ENCODE measurements around the gene DLG5.

The DLG5 gene

GRCh38 chr10:77926566-77927401, at the start of gene DLG5:
DLG5 (minus strand) TSS chr10:77926755; CDS start chr10:77926520, 235 bp downstream.
- no peak for DNase-seq (ENCODE audit: low read depth in 3 of 3, low spot score in 1 of 3)

GRCh38 chr10:77975086-77975666, 48.6 kb upstream of the DLG5 start:
- no peak for DNase-seq (ENCODE audit: low read depth in 3 of 3, low spot score in 1 of 3)

- DNase-seq (ENCODE audit: low read depth in 3 of 3, low spot score in 1 of 3), result no peak
These were observed 48.0 kb upstream of the DLG5 start for GRCh38 chr10:77974396-77975074.

GRCh38 chr10:77973276-77973675, 46.7 kb upstream of the DLG5 start:
- DNase-seq (ENCODE audit: low read depth in 3 of 3, low spot score in 1 of 3), result no peak

- no peak for DNase-seq (ENCODE audit: low read depth in 3 of 3, low spot score in 1 of 3)
These were observed 45.6 kb upstream of the DLG5 start for GRCh38 chr10:77972148-77972547.

- no peak for DNase-seq (ENCODE audit: low read depth in 3 of 3, low spot score in 1 of 3)
These were observed 45.2 kb upstream of the DLG5 start for GRCh38 chr10:77971804-77972144.

GRCh38 chr10:77970869-77971803, 44.6 kb upstream of the DLG5 start:
- no peak for DNase-seq (ENCODE audit: low read depth in 3 of 3, low spot score in 1 of 3)

- no peak for DNase-seq (ENCODE audit: low read depth in 3 of 3, low spot score in 1 of 3)
These were observed 42.6 kb upstream of the DLG5 start for GRCh38 chr10:77969114-77969513.

- DNase-seq (ENCODE audit: low read depth in 3 of 3, low spot score in 1 of 3), result no peak
These were observed 41.1 kb upstream of the DLG5 start for GRCh38 chr10:77967611-77968022.

- DNase-seq (ENCODE audit: low read depth in 3 of 3, low spot score in 1 of 3), result no peak
These were observed 38.7 kb upstream of the DLG5 start for GRCh38 chr10:77965294-77965693.

- no peak for DNase-seq (ENCODE audit: low read depth in 3 of 3, low spot score in 1 of 3)
These were observed 38.3 kb upstream of the DLG5 start for GRCh38 chr10:77964811-77965210.

GRCh38 chr10:77963901-77964300, 37.3 kb upstream of the DLG5 start:
- DNase-seq (ENCODE audit: low read depth in 3 of 3, low spot score in 1 of 3), result no peak

GRCh38 chr10:77962350-77963146, 36.0 kb upstream of the DLG5 start:
- no peak for DNase-seq (ENCODE audit: low read depth in 3 of 3, low spot score in 1 of 3)

GRCh38 chr10:77961668-77962067, 35.1 kb upstream of the DLG5 start:
- DNase-seq (ENCODE audit: low read depth in 3 of 3, low spot score in 1 of 3), result no peak

- no peak for DNase-seq (ENCODE audit: low read depth in 3 of 3, low spot score in 1 of 3)
These were observed 34.3 kb upstream of the DLG5 start for GRCh38 chr10:77960829-77961329.

- DNase-seq (ENCODE audit: low read depth in 3 of 3, low spot score in 1 of 3), result no peak
These were observed 33.4 kb upstream of the DLG5 start for GRCh38 chr10:77959887-77960455.

GRCh38 chr10:77959384-77959783, 32.8 kb upstream of the DLG5 start:
- DNase-seq (ENCODE audit: low read depth in 3 of 3, low spot score in 1 of 3), result no peak

- no peak for DNase-seq (ENCODE audit: low read depth in 3 of 3, low spot score in 1 of 3)
These were observed 28.6 kb upstream of the DLG5 start for GRCh38 chr10:77955136-77955535.

GRCh38 chr10:77949167-77949566, 22.6 kb upstream of the DLG5 start:
- DNase-seq (ENCODE audit: low read depth in 3 of 3, low spot score in 1 of 3), result no peak

- no peak for DNase-seq (ENCODE audit: low read depth in 3 of 3, low spot score in 1 of 3)
These were observed 19.5 kb upstream of the DLG5 start for GRCh38 chr10:77946084-77946483.

Data from stimulated activated CD4-positive, alpha-beta T cell treated with anti-CD3 and anti-CD28 coated beads, TNF-alpha, amount 100 ng/mL, for 1 hour (primary cell).